Hepatic stellate cell (primary cell): ENCODE data around the gene CCDC30.
"Not testable (repeated sequence)": the region's sequence is repeated elsewhere in the genome, so short reads cannot be mapped to it uniquely, and the experiment has no call there.

Source experiments
- DNase-seq: peaks from one replicate; pipeline ENCODE4 v3.0.0; 2011; ENCODE audit warnings: low spot score

The CCDC30 gene

DNA sequence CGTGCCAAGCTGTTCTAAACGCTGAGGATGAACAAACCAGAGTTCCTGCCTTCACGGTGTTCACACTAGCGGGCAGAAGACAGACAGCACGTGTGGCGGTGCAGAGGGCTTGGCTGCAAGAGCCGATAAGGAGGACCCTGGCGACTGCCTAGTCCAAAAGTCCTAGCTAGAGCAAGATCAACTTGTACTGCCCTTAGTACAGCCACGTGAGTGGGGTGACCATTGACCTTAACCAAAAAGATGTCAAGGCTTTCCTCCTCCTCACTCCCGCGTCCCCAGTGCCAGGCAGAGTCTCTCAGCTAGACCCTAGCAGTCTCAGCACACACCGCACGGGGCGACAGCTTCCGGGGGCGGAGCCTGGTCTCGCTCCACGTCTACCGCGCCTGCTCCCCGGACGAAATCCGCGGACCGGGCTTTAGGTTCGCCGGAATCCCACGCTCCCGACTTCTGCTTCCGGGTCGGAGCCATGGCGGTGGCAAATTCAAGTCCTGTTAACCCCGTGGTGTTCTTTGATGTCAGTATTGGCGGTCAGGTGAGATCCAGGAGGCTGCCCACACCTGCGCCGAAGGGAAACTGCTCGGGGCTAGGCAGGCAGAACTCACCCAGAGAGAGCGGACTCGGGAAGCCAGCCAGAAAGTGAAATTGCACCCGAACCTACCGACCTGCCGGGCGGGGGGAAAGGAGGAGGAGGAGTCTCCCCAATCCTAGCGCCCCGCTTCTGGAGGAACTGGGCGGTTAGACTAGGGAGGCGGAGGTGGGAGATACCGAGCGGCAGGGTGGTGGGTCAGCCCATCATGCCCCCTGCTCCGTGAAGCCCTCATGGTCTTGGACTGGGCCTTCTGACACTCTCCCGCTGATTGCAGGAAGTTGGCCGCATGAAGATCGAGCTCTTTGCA, 195.1 kb downstream of the CCDC30 start, which contains the start of gene PPIH:
TSS of gene PPIH (plus strand) at position 443 of the 896 bp plus-strand sequence. CDS start at position 467, 24 bp downstream.
- peak; percentile 91 for DNase-seq

DNA sequence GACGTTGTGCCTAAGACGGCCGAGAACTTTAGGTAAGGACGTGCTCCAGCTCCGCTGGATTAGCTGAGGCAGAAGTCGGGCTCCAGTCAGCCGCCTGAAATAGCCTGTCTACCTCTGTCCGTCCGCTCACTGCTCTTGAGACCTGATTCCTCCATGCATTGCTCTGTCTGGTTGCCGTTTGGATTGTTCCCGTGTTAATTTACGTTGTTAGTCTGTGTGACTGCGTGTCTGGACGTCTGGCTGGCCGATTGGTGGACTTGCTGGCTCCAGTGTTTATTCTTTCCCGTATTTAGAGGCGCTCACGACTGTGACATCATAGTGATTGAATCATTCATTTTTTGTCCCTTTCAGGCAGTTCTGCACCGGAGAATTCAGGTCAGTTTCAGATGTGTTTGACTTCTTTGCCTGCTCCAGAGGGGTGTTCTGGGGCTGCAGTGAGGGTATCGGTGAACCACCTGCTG, 195.8 kb downstream of the CCDC30 start:
- DNase-seq = peak; percentile 8

- no peak for DNase-seq
Observed at GRCh38 chr1:42660907-42661500, 197.9 kb downstream of the CCDC30 start.

DNA sequence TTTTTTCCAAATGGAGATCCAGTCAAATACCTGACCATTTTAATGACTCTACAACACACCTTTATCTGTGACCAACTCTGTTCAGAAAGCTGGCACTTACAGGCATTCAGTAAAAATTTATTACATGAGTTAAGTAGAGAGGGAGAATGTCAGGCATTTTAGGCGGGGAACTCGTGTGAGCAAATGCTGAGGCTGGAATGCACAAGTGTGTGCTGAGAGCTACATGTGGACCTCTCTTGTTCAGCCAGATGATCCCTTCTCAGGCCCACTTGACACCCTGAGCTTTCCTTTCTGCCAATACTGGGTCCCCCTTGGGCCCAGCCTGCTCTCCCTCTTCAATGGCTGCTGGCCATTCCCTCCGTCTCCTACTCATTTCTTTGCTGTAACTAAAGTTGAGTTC, 206.8 kb downstream of the CCDC30 start:
- DNase-seq = no peak

DNA sequence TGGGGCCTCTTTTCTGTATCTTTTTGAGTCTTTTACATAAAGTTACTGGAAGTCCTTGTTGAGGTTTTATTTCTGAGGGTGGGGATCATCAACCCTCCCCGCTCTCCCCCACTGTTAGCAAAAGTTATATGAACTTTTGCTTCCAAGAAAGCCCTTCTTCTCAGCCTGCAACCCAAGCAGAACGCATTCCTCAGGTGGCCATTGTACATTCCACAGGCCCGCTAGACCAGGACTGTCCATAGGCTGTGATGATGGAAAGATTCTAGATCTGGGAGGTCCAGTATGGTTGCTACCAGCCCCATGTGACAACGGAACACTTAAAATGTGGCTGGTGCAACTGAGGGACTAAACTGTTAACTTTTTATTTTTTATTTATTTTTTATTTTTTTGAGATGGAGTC, 207.3 kb downstream of the CCDC30 start:
- no peak for DNase-seq

GRCh38 chr1:42674214-42674613, 211.1 kb downstream of the CCDC30 start:
- DNase-seq = no peak

DNA sequence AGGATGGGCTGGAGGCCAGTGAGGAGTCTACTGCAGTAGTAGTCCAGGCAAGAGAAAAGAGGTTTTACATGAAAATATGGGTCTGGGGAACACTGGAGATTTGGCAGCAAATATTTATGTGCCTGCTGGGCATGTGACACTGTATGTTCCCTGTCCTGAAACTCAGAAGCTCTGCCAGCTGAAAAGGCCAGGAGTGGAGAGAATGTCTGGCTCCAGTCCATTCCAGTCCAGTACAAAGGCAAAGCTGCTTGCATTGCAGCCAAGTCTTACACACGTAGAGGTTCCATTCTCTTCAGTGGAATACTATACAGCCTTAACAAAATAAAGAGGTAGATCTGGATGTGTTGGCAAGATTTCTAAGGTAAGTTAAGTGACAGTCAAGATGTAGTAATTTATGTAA, 211.6 kb downstream of the CCDC30 start:
- DNase-seq = no peak

DNA sequence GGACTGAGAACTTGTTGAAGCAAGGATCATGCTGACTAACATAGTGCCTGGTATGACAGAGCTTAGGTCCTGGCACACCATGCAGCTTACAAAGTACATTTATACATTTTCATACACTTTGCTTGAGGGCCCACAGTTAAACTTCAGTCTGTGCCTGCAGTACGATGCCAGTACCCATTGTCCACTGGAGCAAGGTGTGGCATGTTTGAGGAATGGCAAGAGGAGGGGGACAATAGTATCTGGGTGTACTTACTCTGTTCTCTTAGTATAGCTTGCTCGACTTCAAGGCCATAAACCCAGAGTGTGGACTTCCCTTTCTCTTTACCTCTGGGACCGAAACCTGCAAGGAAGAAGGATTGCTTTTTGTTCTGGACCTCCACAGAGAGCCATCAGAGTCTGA, 212.4 kb downstream of the CCDC30 start:
- no peak for DNase-seq

- no peak for DNase-seq
Observed at GRCh38 chr1:42676534-42677087, 213.5 kb downstream of the CCDC30 start.

DNA sequence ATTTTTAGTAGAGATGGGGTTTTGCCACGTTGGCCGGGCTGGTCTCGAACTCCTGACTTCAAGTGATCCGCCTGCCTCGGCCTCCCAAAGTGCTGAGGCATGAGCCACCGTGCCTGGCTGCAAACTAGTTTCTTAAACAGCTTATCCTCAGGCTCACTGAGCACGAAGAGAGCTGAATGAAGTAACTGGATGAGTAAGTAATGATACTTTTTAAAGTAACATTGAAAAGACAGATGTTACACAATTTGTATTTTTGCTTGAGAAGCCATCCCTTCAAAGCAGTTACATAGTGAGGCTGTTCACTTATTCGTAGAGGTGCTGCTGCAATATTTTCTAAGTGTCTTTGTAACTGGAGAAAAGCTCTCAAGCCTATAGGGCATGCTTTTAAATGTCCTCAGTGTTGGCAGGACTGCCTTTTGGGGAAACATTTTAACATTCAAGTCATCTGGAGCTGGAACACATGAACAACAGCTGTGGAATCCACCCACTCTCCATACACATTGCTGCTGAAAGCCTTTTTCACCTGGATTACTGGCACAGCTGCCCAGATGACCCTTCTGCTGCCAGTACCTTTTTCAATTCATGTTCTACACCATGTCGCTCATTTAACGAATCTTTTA, 216.4 kb downstream of the CCDC30 start:
- DNase-seq = no peak

DNA sequence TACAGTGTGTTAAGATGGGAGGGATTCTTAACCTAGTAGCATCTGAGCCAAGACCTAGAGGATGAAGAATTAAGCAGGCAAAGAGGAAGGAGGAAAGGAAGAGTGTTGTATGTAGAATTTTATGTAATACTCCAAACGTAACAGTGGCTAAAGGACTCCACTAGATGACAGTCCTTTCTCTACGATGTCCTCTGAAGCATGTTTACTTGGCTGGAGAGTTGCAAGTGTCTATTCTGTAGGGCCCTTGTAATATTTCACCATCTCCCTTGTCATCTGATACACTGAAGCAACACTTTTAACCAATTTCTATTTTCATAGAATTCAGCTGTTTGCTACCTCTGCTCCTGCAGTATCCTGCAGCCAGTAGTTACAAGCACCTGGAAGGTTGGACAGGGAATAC, 217.0 kb downstream of the CCDC30 start:
- no peak for DNase-seq

DNA sequence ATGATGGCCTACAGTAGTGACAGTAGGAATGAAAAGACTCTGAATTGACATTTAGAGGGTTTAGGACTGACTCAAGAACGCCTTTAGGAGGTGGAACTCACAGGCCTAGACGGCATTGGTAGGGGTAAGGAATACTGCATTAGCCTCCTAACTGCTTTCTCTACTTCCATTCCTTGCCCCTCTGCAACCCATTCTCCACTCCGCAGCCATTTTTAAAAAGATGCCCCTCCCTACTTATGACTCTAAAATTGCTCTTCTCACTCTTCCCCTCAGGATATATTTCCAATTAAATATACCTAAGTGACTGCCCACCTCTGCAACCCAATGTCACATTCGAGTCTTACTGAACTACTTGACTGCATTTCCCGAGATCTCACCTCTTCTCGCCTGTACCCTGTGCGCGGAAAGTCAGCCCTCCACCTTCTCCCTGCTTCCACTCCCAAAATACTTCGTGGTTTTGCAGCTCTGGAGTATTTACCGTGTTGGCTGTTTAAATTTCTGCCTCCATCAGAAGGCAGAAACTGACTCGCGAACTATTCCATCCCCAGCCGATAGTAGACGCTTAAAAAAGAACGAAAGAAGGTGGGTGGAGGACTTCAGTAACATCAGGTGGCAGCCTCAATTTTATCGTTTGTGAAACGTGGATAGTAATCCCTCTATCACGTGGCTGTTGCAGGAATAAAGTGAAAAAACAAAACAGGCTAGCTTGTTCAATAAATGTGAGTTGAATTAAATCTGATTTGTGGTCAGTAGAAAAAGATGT, 218.0 kb downstream of the CCDC30 start:
- peak; percentile 12 for DNase-seq

GRCh38 chr1:42681741-42682483, 218.8 kb downstream of the CCDC30 start, which contains the start of gene YBX1:
Gene YBX1 (plus strand): TSS chr1:42682418. CDS start chr1:42682566, 148 bp downstream.
- peak; percentile 99 for DNase-seq

DNA sequence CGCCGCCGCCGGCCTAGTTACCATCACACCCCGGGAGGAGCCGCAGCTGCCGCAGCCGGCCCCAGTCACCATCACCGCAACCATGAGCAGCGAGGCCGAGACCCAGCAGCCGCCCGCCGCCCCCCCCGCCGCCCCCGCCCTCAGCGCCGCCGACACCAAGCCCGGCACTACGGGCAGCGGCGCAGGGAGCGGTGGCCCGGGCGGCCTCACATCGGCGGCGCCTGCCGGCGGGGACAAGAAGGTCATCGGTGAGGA, 219.3 kb downstream of the CCDC30 start:
- DNase-seq = not testable (repeated sequence)

DNA sequence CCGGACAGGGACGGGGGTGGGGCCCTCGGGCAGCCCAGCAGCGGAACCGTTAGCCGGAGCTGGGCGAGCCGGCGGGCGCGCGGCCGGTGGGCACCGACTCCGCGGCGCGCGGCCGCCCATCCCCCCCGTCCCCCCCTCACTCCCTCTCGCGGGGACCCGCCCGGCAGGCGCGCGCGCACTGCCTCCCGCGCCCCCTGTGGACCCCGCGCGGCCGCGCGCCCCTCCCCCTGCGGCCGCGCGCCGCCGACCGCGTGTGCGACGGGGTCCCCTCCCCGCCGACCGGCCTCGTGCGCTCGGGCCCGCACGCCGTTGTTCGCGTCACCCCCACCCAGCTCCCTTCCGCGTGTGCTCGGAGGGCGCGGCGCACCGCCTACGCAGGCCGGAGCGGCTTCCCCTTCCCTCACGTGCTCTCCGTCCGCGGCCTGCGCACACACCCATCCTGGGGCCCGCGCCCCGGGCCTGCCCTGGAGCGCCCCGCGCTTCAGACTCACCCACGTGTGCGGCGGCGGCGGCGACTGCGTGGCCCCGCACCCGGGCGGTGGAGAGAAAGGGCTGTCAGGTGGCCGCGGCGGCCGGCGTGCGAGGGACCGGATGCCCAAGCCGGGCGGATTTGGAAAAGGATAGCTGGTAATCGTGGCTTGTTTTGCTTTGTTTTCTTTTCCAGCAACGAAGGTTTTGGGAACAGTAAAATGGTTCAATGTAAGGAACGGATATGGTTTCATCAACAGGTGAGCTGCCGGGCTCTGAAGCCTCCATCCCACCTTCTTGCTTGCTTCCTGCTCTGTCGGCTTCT, 219.8 kb downstream of the CCDC30 start:
- DNase-seq = peak; percentile 63

DNA sequence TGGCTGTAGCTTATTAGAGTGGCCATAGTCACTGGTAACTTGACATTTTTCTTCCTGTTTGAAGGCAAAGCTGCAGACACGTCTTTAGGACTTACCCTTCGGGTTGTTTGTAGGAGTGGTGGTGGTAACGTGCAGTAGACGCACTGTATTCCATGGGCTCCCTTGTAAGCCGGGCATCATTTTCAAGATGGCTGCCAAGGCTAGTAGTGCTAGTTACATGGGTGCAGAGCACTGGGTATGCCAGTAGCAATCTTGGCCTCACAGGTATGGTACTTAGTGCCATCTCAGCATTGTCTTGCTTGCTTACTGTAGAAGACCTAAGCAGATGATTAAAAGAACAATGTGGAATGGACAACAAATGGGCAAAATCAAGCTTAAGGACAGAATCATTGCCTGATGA, 221.1 kb downstream of the CCDC30 start:
- no peak for DNase-seq

DNA sequence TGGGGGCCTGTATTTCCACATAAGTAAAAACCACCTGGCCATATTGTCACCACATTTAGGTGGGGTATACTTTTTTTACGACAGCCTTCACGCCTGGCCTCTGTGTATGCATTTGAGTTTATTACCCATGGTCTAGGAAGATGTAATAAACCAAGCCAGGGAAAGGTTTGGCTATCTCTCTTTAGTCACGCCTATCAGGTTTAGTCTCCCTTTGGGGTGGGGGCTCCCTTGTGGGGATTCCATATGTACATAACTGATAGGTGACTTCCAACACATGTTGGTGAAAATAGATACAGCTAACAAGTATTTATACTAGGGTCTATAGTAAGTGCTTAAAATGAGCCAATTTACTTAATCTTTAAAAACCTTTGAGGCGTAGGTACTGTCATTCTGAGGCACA, 223.3 kb downstream of the CCDC30 start:
- DNase-seq = no peak

GRCh38 chr1:42689912-42690311, 226.8 kb downstream of the CCDC30 start:
- DNase-seq = no peak

DNA sequence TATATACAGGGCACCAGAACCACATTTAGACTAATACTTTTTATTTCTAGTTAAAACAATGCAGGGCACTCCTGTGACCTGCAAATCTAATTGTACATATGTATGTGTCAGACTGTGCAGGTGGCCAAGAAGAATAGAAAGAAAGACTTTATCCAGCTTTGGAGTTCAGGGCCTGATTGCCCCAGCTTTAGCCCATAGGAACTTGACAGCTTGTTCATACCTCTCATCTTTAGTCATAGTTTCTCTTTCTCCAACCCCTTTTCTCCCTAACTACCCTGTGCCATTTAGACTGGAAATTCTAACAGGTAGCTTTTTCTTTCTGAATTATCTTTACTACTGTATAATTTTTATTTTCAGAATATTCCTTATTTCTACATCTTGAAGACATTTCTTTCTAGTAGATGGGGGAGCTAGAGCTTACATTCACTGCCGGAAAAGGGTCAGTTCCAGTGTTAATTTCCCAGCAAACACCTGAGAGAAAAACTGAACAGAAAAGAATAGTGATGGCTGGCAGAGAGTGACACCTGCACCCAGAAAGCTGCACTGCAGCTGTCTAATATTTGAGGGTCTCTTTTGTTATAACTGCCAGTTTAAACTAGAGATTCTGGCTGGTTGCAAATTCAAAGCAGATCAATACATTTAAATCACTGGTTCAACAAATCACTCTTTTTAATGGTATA, 227.5 kb downstream of the CCDC30 start:
- DNase-seq = no peak

DNA sequence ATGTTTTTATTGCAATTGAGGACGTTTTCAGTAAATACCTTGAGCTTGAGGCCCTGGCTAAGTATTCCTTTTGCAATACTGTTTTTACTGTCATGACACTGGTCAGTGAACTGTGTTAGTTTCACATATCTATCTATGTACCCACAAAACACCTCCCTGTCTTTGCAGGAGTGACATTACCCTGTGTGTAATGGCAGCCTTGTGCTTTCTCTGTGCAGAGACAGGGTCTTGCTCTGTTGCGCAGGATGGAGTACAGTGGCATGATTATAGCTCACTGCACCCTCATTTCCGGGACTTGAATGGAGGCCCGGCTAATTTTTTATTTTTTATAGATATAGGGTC, 228.0 kb downstream of the CCDC30 start:
- no peak for DNase-seq
